GM23338 (cell line): ENCODE results near the gene RDH8. TPM values are rescaled to one million over a fixed set of nuclear protein-coding genes. Genes with fewer than 3 reads are reported as not detected.

Source experiments
- ATAC-seq: fragments of 200-7000 bp; cut with Tn5 transposase; 3 replicates; pipeline ENCODE4 v1.9.1; 2020
- DNase-seq: peaks from one replicate; pipeline ENCODE4 v3.0.0-alpha.2; 2015; ENCODE audit warnings: low spot score
- H2AFZ ChIP-seq: fragments of 200-600 bp; sonication (generic); 2 replicates; pipeline ENCODE4 v1.8.0; 2016; ENCODE audit warnings: antibody characterized with exemption, mild to moderate bottlenecking, moderate library complexity
- H3F3A ChIP-seq: fragments of 200-600 bp; sonication (generic); replicated peaks from 2 replicates; pipeline ENCODE4 v1.8.0; 2017; ENCODE audit warnings: antibody characterized with exemption, mixed run types, low read depth
- H3K27ac ChIP-seq: fragments of 200-600 bp; sonication (generic); 2 replicates; pipeline ENCODE4 v1.6.1; 2016; ENCODE audit warnings: low read depth
- H3K27me3 ChIP-seq: fragments of 200-600 bp; sonication (generic); 2 replicates; pipeline ENCODE4 v1.8.0; 2016; ENCODE audit warnings: mild to moderate bottlenecking, mixed run types, moderate library complexity; ENCODE audit not compliant: insufficient read depth
- H3K36me3 ChIP-seq: fragments of 200-600 bp; sonication (generic); 2 replicates; pipeline ENCODE4 v1.8.0; 2016; ENCODE audit warnings: mild to moderate bottlenecking; ENCODE audit not compliant: insufficient read depth
- H3K4me1 ChIP-seq: fragments of 200-600 bp; sonication (generic); 2 replicates; pipeline ENCODE4 v1.8.0; 2016; ENCODE audit warnings: mild to moderate bottlenecking, moderate library complexity; ENCODE audit not compliant: insufficient read depth
- H3K4me2 ChIP-seq: fragments of 200-600 bp; sonication (generic); 2 replicates; pipeline ENCODE4 v1.7.1; 2017; ENCODE audit warnings: mixed run types
- H3K4me3 ChIP-seq: fragments of 200-600 bp; sonication (generic); 2 replicates; pipeline ENCODE4 v1.6.1; 2016; ENCODE audit warnings: mixed run types
- H3K79me2 ChIP-seq: fragments of 200-600 bp; sonication (generic); replicated peaks from 2 replicates; pipeline ENCODE4 v1.8.0; 2017; ENCODE audit warnings: mild to moderate bottlenecking; ENCODE audit not compliant: insufficient read depth
- H3K9me2 ChIP-seq: fragments of 200-600 bp; sonication (generic); 2 replicates; pipeline ENCODE4 v1.8.0; 2017; ENCODE audit not compliant: insufficient read depth
- H4K20me1 ChIP-seq: fragments of 200-600 bp; sonication (generic); replicated peaks from 2 replicates; pipeline ENCODE4 v1.8.0; 2017; ENCODE audit warnings: mild to moderate bottlenecking; ENCODE audit not compliant: insufficient read depth
- H3K27ac Mint-ChIP-seq: 2 replicates; pipeline ENCODE4 v1.8.0; 2020; ENCODE audit warnings: inconsistent platforms, mild to moderate bottlenecking, moderate library complexity, mixed read lengths
- H3K27me3 Mint-ChIP-seq: 3 replicates; pipeline ENCODE4 v1.8.0; 2022; ENCODE audit warnings: low read depth, mild to moderate bottlenecking, moderate library complexity, mixed read lengths, inconsistent platforms; ENCODE audit not compliant: insufficient read depth, poor library complexity
- H3K36me3 Mint-ChIP-seq: 3 replicates; pipeline ENCODE4 v1.8.0; 2021; ENCODE audit warnings: low read depth, mild to moderate bottlenecking, inconsistent platforms, moderate library complexity, mixed read lengths
- H3K4me1 Mint-ChIP-seq: 3 replicates; pipeline ENCODE4 v1.8.0; 2020; ENCODE audit warnings: mild to moderate bottlenecking, inconsistent platforms, mixed read lengths
- H3K4me3 Mint-ChIP-seq: 3 replicates; pipeline ENCODE4 v1.8.0; 2021; ENCODE audit warnings: moderate library complexity, mild to moderate bottlenecking, inconsistent platforms, mixed read lengths
- H3K9me3 Mint-ChIP-seq: 3 replicates; pipeline ENCODE4 v1.8.0; 2020; ENCODE audit warnings: moderate library complexity, mild to moderate bottlenecking, inconsistent platforms, mixed read lengths
- ETS1 ChIP-seq: IDR thresholded peaks from 2 replicates; pipeline ENCODE4 v1.6.1; 2016; ENCODE audit warnings: antibody characterized with exemption
- EZH2 ChIP-seq: fragments of 200-600 bp; sonication (generic); IDR thresholded peaks from one replicate; pipeline ENCODE4 v1.8.0; 2017; ENCODE audit warnings: antibody characterized with exemption, mild to moderate bottlenecking, low read depth; ENCODE audit not compliant: unreplicated experiment
- POLR2AphosphoS5 ChIP-seq: IDR thresholded peaks from 2 replicates; pipeline ENCODE4 v1.6.1; 2016; ENCODE audit warnings: antibody characterized with exemption, low read depth
- REST ChIP-seq: IDR thresholded peaks from one replicate; pipeline ENCODE4 v1.6.1; 2018; ENCODE audit warnings: antibody characterized with exemption; ENCODE audit not compliant: unreplicated experiment
- STAT1 ChIP-seq: IDR thresholded peaks from one replicate; pipeline ENCODE4 v1.6.1; 2016; ENCODE audit warnings: antibody characterized with exemption; ENCODE audit not compliant: unreplicated experiment
- polyA plus RNA-seq: library from polyadenylated mRNA; unstranded; fragments of >200 nt; fragmentation: Nextera tagmentation; extraction: Ambion mirVana; gene quantifications from 2 replicates; pipeline ENCODE4 v1.2.1, GENCODE V29; 2016
- total RNA-seq: library from RNA; depleted of rRNA; stranded (reverse); fragments of >200 nt; shearing (Covaris generic); gene quantifications from 2 replicates; pipeline ENCODE4 v1.2.3, GENCODE V29; 2014
- TF ChIP-seq, protein P1 (sequence below): fragments of 250-450 bp; sonication (Bioruptor Pico); IDR thresholded peaks from 2 replicates; pipeline ENCODE4 v1.5.0; 2020; ENCODE audit warnings: mild to moderate bottlenecking, moderate library complexity

RDH8 gene
- total and polyA plus RNA-seq, 2 experiments from 2014 or later, result not detected

- H3K36me3 Mint-ChIP-seq, result no peaks in the 10 kb centered on the region; the same call in 2 of the 3 replicates
- H3F3A ChIP-seq, result no peaks in the 10 kb centered on the region
- peak within 1 kb of the TSS; percentile 80 for H3K4me2 ChIP-seq
- peaks cover 30% of the 10 kb centered on the region for H3K27me3 Mint-ChIP-seq
- no peaks in the 10 kb centered on the region for H3K4me1 ChIP-seq
- H3K27ac Mint-ChIP-seq, result no peak within 1 kb of the TSS
- ATAC-seq (peak; percentile 77), DNase-seq (peak; percentile 72)
- H3K79me2 ChIP-seq, result no peaks in the 10 kb centered on the region
- no peaks in the 10 kb centered on the region; the same call in 1 of the 3 replicates for H3K9me3 Mint-ChIP-seq
- H3K4me1 Mint-ChIP-seq, result peaks cover 15% of the 10 kb centered on the region
- no peaks in the 10 kb centered on the region for H4K20me1 ChIP-seq
- no peaks in the 10 kb centered on the region for H3K9me2 ChIP-seq
- H3K36me3 ChIP-seq, result no peaks in the 10 kb centered on the region
- H3K4me3 ChIP-seq, result peak within 1 kb of the TSS; percentile 56
- H3K27me3 ChIP-seq, result peaks cover 24% of the 10 kb centered on the region
- no peak within 1 kb of the TSS for H3K27ac ChIP-seq
- peak; percentile 17 for TF ChIP-seq REST
- no peak for TF ChIP-seq ETS1
- TF ChIP-seq POLR2AphosphoS5, result no peak
- H3K4me3 Mint-ChIP-seq, result peak within 1 kb of the TSS; percentile 66
- H2AFZ ChIP-seq, result no peak within 1 kb of the TSS
Observed at GRCh38 chr19:10010247-10010691, 3.0 kb upstream of the RDH8 start, which contains the start of gene COL5A3. Gene COL5A3 (minus strand): TSS chr19:10010504. CDS start chr19:10010385, 119 bp downstream.

GRCh38 chr19:10010939-10011338 lies 2.3 kb upstream of the RDH8 start:
- Histone ChIP-seq H4K20me1 (no peaks in the 10 kb centered on the region), H3K27me3 (peaks cover 24% of the 10 kb centered on the region), H3K4me2 (no peak overlapping the region), H3K36me3 (no peaks in the 10 kb centered on the region), H3K79me2 (no peaks in the 10 kb centered on the region), H3K27ac (no peak overlapping the region), H2AFZ (no peak overlapping the region), H3K9me2 (no peaks in the 10 kb centered on the region), H3K4me1 (no peaks in the 10 kb centered on the region), H3K4me3 (peak overlapping the region; percentile 56), H3F3A (no peaks in the 10 kb centered on the region)
- H3K27me3 Mint-ChIP-seq, result peaks cover 30% of the 10 kb centered on the region
- no peaks in the 10 kb centered on the region; the same call in 2 of the 3 replicates for H3K36me3 Mint-ChIP-seq
- H3K9me3 Mint-ChIP-seq, result no peaks in the 10 kb centered on the region; the same call in 1 of the 3 replicates
- TF ChIP-seq EZH2 (no peak), STAT1 (no peak), REST (no peak), POLR2AphosphoS5 (no peak)
- TF ChIP-seq, protein P1, sequence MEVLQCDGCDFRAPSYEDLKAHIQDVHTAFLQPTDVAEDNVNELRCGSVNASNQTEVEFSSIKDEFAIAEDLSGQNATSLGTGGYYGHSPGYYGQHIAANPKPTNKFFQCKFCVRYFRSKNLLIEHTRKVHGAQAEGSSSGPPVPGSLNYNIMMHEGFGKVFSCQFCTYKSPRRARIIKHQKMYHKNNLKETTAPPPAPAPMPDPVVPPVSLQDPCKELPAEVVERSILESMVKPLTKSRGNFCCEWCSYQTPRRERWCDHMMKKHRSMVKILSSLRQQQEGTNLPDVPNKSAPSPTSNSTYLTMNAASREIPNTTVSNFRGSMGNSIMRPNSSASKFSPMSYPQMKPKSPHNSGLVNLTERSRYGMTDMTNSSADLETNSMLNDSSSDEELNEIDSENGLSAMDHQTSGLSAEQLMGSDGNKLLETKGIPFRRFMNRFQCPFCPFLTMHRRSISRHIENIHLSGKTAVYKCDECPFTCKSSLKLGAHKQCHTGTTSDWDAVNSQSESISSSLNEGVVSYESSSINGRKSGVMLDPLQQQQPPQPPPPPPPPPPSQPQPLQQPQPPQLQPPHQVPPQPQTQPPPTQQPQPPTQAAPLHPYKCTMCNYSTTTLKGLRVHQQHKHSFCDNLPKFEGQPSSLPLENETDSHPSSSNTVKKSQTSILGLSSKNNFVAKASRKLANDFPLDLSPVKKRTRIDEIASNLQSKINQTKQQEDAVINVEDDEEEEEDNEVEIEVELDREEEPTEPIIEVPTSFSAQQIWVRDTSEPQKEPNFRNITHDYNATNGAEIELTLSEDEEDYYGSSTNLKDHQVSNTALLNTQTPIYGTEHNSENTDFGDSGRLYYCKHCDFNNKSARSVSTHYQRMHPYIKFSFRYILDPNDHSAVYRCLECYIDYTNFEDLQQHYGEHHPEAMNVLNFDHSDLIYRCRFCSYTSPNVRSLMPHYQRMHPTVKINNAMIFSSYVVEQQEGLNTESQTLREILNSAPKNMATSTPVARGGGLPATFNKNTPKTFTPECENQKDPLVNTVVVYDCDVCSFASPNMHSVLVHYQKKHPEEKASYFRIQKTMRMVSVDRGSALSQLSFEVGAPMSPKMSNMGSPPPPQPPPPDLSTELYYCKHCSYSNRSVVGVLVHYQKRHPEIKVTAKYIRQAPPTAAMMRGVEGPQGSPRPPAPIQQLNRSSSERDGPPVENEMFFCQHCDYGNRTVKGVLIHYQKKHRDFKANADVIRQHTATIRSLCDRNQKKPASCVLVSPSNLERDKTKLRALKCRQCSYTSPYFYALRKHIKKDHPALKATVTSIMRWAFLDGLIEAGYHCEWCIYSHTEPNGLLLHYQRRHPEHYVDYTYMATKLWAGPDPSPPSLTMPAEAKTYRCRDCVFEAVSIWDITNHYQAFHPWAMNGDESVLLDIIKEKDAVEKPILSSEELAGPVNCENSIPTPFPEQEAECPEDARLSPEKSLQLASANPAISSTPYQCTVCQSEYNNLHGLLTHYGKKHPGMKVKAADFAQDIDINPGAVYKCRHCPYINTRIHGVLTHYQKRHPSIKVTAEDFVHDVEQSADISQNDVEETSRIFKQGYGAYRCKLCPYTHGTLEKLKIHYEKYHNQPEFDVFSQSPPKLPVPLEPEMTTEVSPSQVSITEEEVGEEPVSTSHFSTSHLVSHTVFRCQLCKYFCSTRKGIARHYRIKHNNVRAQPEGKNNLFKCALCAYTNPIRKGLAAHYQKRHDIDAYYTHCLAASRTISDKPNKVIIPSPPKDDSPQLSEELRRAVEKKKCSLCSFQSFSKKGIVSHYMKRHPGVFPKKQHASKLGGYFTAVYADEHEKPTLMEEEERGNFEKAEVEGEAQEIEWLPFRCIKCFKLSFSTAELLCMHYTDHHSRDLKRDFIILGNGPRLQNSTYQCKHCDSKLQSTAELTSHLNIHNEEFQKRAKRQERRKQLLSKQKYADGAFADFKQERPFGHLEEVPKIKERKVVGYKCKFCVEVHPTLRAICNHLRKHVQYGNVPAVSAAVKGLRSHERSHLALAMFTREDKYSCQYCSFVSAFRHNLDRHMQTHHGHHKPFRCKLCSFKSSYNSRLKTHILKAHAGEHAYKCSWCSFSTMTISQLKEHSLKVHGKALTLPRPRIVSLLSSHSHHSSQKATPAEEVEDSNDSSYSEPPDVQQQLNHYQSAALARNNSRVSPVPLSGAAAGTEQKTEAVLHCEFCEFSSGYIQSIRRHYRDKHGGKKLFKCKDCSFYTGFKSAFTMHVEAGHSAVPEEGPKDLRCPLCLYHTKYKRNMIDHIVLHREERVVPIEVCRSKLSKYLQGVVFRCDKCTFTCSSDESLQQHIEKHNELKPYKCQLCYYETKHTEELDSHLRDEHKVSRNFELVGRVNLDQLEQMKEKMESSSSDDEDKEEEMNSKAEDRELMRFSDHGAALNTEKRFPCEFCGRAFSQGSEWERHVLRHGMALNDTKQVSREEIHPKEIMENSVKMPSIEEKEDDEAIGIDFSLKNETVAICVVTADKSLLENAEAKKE (CRISPR knock-in tag), result no peak
- peaks cover 15% of the 10 kb centered on the region for H3K4me1 Mint-ChIP-seq
- DNase-seq, result no peak
- peak overlapping the region; percentile 22; the same call in 2 of the 3 replicates for H3K4me3 Mint-ChIP-seq
- H3K27ac Mint-ChIP-seq, result no peak overlapping the region
- no peak for ATAC-seq
